ENCODE measurements around the gene EVL.

Gene EVL

DNA sequence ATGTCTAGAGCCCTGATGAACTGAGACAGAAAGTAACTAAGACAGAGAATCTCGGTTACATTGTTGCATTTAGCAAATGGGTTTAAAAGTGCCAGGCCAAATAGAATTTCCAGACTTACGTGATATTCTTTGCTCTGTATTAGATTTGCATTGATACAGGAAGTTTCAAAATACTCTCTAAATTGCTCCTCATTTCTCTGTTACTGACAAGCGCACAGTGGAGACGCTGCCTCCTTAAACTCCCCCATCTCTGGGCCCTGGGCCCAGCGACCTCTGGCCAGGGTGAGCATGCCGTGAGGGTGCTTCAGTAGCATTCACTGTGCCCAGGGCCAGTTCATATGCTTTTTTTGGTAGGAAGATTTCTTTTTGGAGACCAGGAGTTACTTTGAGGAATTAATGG, 22.9 kb upstream of the EVL start:
- Histone ChIP-seq H3K4me3 (ENCODE audit: low read length) (no peak overlapping the region), H3K27ac (ENCODE audit: low read length) (no peak overlapping the region), H3K4me1 (ENCODE audit: control insufficient read depth, low read depth, low read length) (no peaks in the 10 kb centered on the region), H3K36me3 (ENCODE audit: control insufficient read depth, low read depth, low read length) (no peaks in the 10 kb centered on the region), H3K9me3 (ENCODE audit: control insufficient read depth, low read depth, low read length) (no peaks in the 10 kb centered on the region), H3K27me3 (ENCODE audit: control insufficient read depth, insufficient read depth, low read length) (no peaks in the 10 kb centered on the region), H3K9ac (ENCODE audit: low read length) (no peak overlapping the region)

DNA sequence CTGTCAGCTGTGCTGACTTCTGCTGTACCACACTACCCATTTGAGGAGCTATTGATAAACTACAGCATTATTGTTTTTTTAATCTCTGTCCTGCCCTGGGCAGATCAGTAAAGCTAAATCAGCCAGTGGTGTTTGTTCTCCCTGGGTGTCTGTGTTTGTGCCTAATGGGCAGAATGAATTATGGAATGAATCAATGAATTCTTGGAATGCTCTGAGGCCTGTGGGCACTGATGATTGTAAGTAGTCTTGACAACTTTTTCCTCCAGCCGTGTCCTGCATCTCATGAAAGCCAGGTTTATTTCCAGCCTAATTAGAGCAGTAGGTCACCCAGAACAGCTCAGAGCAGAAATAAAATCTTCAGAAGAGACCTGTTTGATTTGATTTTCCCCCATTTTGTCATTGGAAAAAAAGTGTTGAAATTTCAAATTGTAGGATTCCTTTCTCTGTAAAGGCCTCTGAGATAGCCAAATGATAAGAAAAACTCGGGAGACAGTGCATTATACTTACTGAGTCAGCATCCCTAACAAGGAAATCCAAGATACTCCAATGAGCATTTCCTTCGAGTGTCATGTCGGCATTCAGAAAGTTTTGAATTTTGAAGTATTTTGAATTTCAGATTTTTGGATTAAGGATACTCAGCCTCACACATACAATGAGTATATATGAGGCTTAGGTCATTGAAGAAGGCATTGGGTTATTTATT, 19.4 kb upstream of the EVL start:
- Histone ChIP-seq H3K36me3 (ENCODE audit: control insufficient read depth, low read depth, low read length) (no peaks in the 10 kb centered on the region), H3K9ac (ENCODE audit: low read length) (no peak overlapping the region), H3K9me3 (ENCODE audit: control insufficient read depth, low read depth, low read length) (no peaks in the 10 kb centered on the region), H3K27ac (ENCODE audit: low read length) (no peak overlapping the region), H3K4me1 (ENCODE audit: control insufficient read depth, low read depth, low read length) (no peaks in the 10 kb centered on the region), H3K4me3 (ENCODE audit: low read length) (no peak overlapping the region), H3K27me3 (ENCODE audit: control insufficient read depth, insufficient read depth, low read length) (no peaks in the 10 kb centered on the region)

DNA sequence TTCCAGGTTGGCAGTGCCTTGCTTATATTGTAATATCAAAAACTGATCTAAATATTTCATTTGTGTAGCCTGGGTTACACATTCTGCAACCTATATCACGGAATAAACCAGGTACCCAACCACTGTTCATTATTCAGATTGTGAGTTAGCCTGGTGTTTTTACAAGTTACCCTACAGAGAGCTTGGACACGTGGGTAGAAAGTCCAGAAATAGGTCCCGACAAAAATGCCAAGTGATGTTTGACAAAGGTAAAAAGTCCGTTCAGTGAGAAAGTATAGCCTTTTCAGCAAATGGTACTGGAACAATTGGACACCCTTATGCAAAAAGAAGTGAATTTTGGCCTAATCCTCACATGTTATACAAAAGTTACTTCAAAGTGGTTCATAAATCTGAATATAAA, 17.6 kb upstream of the EVL start:
- Histone ChIP-seq H3K27me3 (ENCODE audit: control insufficient read depth, insufficient read depth, low read length) (no peaks in the 10 kb centered on the region), H3K4me3 (ENCODE audit: low read length) (no peak overlapping the region), H3K9ac (ENCODE audit: low read length) (no peak overlapping the region), H3K36me3 (ENCODE audit: control insufficient read depth, low read depth, low read length) (no peaks in the 10 kb centered on the region), H3K27ac (ENCODE audit: low read length) (no peak overlapping the region), H3K9me3 (ENCODE audit: control insufficient read depth, low read depth, low read length) (no peaks in the 10 kb centered on the region), H3K4me1 (ENCODE audit: control insufficient read depth, low read depth, low read length) (no peaks in the 10 kb centered on the region)

- no peaks in the 10 kb centered on the region for H3K27me3 ChIP-seq (ENCODE audit: control insufficient read depth, insufficient read depth, low read length)
- H3K4me3 ChIP-seq (ENCODE audit: low read length), result no peak overlapping the region
- no peaks in the 10 kb centered on the region for H3K4me1 ChIP-seq (ENCODE audit: control insufficient read depth, low read depth, low read length)
- H3K9me3 ChIP-seq (ENCODE audit: control insufficient read depth, low read depth, low read length), result no peaks in the 10 kb centered on the region
- H3K9ac ChIP-seq (ENCODE audit: low read length), result no peak overlapping the region
- H3K36me3 ChIP-seq (ENCODE audit: control insufficient read depth, low read depth, low read length), result no peaks in the 10 kb centered on the region
- no peak overlapping the region for H3K27ac ChIP-seq (ENCODE audit: low read length)
Measured at GRCh38 chr14:100048786-100049185, 16.4 kb upstream of the EVL start.

- Histone ChIP-seq H3K27ac (ENCODE audit: low read length) (no peak overlapping the region), H3K9me3 (ENCODE audit: control insufficient read depth, low read depth, low read length) (no peaks in the 10 kb centered on the region), H3K36me3 (ENCODE audit: control insufficient read depth, low read depth, low read length) (no peaks in the 10 kb centered on the region), H3K4me3 (ENCODE audit: low read length) (no peak overlapping the region), H3K27me3 (ENCODE audit: control insufficient read depth, insufficient read depth, low read length) (no peaks in the 10 kb centered on the region), H3K4me1 (ENCODE audit: control insufficient read depth, low read depth, low read length) (no peaks in the 10 kb centered on the region), H3K9ac (ENCODE audit: low read length) (no peak overlapping the region)
Measured at GRCh38 chr14:100049220-100049619, 16.0 kb upstream of the EVL start.

- Histone ChIP-seq H3K27me3 (ENCODE audit: control insufficient read depth, insufficient read depth, low read length) (no peaks in the 10 kb centered on the region), H3K9me3 (ENCODE audit: control insufficient read depth, low read depth, low read length) (no peaks in the 10 kb centered on the region), H3K36me3 (ENCODE audit: control insufficient read depth, low read depth, low read length) (no peaks in the 10 kb centered on the region), H3K9ac (ENCODE audit: low read length) (no peak overlapping the region), H3K27ac (ENCODE audit: low read length) (no peak overlapping the region), H3K4me1 (ENCODE audit: control insufficient read depth, low read depth, low read length) (no peaks in the 10 kb centered on the region), H3K4me3 (ENCODE audit: low read length) (no peak overlapping the region)
Measured at GRCh38 chr14:100051103-100051502, 14.1 kb upstream of the EVL start.

GRCh38 chr14:100051543-100051942, 13.7 kb upstream of the EVL start:
- no peak overlapping the region for H3K27ac ChIP-seq (ENCODE audit: low read length)
- H3K9ac ChIP-seq (ENCODE audit: low read length), result no peak overlapping the region
- no peaks in the 10 kb centered on the region for H3K4me1 ChIP-seq (ENCODE audit: control insufficient read depth, low read depth, low read length)
- no peaks in the 10 kb centered on the region for H3K36me3 ChIP-seq (ENCODE audit: control insufficient read depth, low read depth, low read length)
- no peak overlapping the region for H3K4me3 ChIP-seq (ENCODE audit: low read length)
- no peaks in the 10 kb centered on the region for H3K9me3 ChIP-seq (ENCODE audit: control insufficient read depth, low read depth, low read length)
- no peaks in the 10 kb centered on the region for H3K27me3 ChIP-seq (ENCODE audit: control insufficient read depth, insufficient read depth, low read length)

DNA sequence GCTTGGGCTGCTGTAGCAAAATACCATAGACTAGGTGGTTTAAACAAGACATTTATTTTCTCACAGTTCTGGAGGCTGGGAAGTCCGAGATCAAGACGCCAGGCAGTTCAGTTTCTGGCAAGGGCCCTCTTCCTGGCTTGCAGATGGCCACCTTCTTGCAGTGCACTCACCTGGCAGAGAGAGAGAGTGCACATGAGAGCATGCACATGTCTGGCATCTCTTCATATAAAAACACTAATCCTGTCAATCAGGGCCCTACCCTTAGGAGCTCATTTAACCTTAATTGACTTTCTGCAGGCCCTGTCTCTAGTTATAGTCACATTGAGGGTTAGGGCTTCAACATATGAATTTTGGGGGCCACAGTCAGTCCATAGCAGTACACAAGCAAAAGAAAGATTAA, 12.4 kb upstream of the EVL start:
- Histone ChIP-seq H3K9me3 (ENCODE audit: control insufficient read depth, low read depth, low read length) (no peaks in the 10 kb centered on the region), H3K9ac (ENCODE audit: low read length) (no peak overlapping the region), H3K4me1 (ENCODE audit: control insufficient read depth, low read depth, low read length) (no peaks in the 10 kb centered on the region), H3K36me3 (ENCODE audit: control insufficient read depth, low read depth, low read length) (no peaks in the 10 kb centered on the region), H3K27me3 (ENCODE audit: control insufficient read depth, insufficient read depth, low read length) (no peaks in the 10 kb centered on the region), H3K4me3 (ENCODE audit: low read length) (no peak overlapping the region), H3K27ac (ENCODE audit: low read length) (no peak overlapping the region)

DNA sequence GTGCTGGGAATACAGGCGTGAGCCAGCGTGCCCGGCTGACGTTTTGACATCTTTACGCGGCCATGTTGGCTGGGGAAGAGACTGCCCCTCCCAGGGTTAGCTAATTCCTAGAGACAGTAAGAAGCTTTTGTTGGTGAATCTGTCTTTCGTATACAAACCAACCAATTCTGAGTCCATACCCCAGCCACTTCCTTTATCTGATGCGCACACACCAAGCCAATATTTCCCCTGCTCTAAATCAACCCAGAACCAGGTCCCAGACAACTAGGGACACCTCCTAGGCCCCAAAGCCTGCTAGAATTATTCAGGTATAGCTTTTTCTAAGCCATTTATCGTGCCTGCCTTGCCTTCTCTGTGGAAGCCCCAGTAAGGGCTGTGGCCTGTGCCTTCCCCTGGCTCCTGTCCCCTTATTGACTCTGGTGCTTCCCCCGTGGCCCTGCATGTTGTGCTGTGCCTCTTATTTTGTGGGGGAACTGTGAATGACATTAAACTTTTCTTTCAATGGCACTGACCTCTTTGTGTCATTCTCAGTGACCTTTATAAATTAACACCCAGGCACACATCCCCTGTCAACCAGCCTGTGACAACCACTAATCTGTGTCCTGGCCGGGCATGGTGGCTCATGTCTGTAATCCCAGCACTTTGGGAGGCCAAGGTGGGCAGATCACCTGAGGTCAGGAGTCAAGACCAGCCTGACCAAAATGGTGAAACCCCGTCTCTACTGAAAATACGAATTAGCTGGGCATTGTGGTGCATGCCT, 10.7 kb upstream of the EVL start:
- no peaks in the 10 kb centered on the region for H3K27me3 ChIP-seq (ENCODE audit: control insufficient read depth, insufficient read depth, low read length)
- no peaks in the 10 kb centered on the region for H3K36me3 ChIP-seq (ENCODE audit: control insufficient read depth, low read depth, low read length)
- H3K4me1 ChIP-seq (ENCODE audit: control insufficient read depth, low read depth, low read length), result no peaks in the 10 kb centered on the region

GRCh38 chr14:100056431-100056830, 8.8 kb upstream of the EVL start:
- no peaks in the 10 kb centered on the region for H3K27me3 ChIP-seq (ENCODE audit: control insufficient read depth, insufficient read depth, low read length)
- no peak overlapping the region for H3K9ac ChIP-seq (ENCODE audit: low read length)
- no peaks in the 10 kb centered on the region for H3K36me3 ChIP-seq (ENCODE audit: control insufficient read depth, low read depth, low read length)
- no peaks in the 10 kb centered on the region for H3K9me3 ChIP-seq (ENCODE audit: control insufficient read depth, low read depth, low read length)
- H3K4me1 ChIP-seq (ENCODE audit: control insufficient read depth, low read depth, low read length), result no peaks in the 10 kb centered on the region
- H3K4me3 ChIP-seq (ENCODE audit: low read length), result no peak overlapping the region
- H3K27ac ChIP-seq (ENCODE audit: low read length), result no peak overlapping the region

More for the DNA sequence above, 10.7 kb upstream of the EVL start:
- Histone ChIP-seq H3K4me3 (ENCODE audit: low read length) (no peak overlapping the region), H3K9ac (ENCODE audit: low read length) (no peak overlapping the region), H3K9me3 (ENCODE audit: control insufficient read depth, low read depth, low read length) (no peaks in the 10 kb centered on the region), H3K27ac (ENCODE audit: low read length) (no peak overlapping the region)

GRCh38 chr14:100056964-100057795, 8.0 kb upstream of the EVL start:
- H3K36me3 ChIP-seq (ENCODE audit: control insufficient read depth, low read depth, low read length), result no peaks in the 10 kb centered on the region
- H3K4me1 ChIP-seq (ENCODE audit: control insufficient read depth, low read depth, low read length), result no peaks in the 10 kb centered on the region
- no peak overlapping the region for H3K27ac ChIP-seq (ENCODE audit: low read length)
- no peaks in the 10 kb centered on the region for H3K9me3 ChIP-seq (ENCODE audit: control insufficient read depth, low read depth, low read length)
- no peak overlapping the region for H3K9ac ChIP-seq (ENCODE audit: low read length)
- no peak overlapping the region for H3K4me3 ChIP-seq (ENCODE audit: low read length)
- H3K27me3 ChIP-seq (ENCODE audit: control insufficient read depth, insufficient read depth, low read length), result no peaks in the 10 kb centered on the region
